ES-I3 (cell line): ENCODE measurements around the gene KCTD19.

Source experiments
- H3K36me3 ChIP-seq: 2 replicates; pipeline ENCODE4 v1.6.1; 2013; ENCODE audit warnings: mild to moderate bottlenecking, low read length, control low read depth, moderate library complexity; ENCODE audit not compliant: insufficient read depth
- H3K4me1 ChIP-seq: 2 replicates; pipeline ENCODE4 v1.6.1; 2013; ENCODE audit warnings: mild to moderate bottlenecking, control low read depth, low read length; ENCODE audit not compliant: insufficient read depth
- H3K9ac ChIP-seq: 2 replicates; pipeline ENCODE4 v1.6.1; 2013; ENCODE audit warnings: low read depth, mild to moderate bottlenecking, low read length, moderate library complexity
- H3K9me3 ChIP-seq: 2 replicates; pipeline ENCODE4 v1.6.1; 2013; ENCODE audit warnings: mild to moderate bottlenecking, low read length, moderate library complexity; ENCODE audit not compliant: control insufficient read depth, insufficient read depth

The KCTD19 gene

DNA sequence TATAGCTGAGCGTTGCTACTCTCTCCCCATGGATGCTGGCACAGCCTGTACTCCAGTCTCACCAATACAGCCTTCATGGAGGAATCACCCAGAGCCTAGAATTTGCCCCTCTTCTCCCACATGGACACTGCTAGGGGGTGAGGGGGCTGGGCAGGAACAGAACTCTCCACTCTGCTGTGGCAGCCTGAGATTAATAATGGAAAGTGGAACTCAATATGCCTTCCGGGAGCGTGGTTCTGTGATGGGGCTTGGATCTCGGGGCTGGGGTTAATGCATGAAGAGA is 76.6 kb downstream of the KCTD19 start:
- Histone ChIP-seq H3K9ac (no peak overlapping the region), H3K36me3 (no peaks in the 10 kb centered on the region), H3K4me1 (peaks cover 14% of the 10 kb centered on the region), H3K9me3 (no peaks in the 10 kb centered on the region)

- H3K4me1 ChIP-seq, result peaks cover 20% of the 10 kb centered on the region
- H3K36me3 ChIP-seq, result no peaks in the 10 kb centered on the region
- no peaks in the 10 kb centered on the region for H3K9me3 ChIP-seq
- peak overlapping the region; percentile 96 for H3K9ac ChIP-seq
Observed at GRCh38 chr16:67249178-67250044, 77.1 kb downstream of the KCTD19 start.

- Histone ChIP-seq H3K36me3 (no peaks in the 10 kb centered on the region), H3K4me1 (peaks cover 27% of the 10 kb centered on the region), H3K9ac (peak within 1 kb of the TSS; percentile 96), H3K9me3 (no peaks in the 10 kb centered on the region)
Observed at GRCh38 chr16:67248401-67249177, 78.0 kb downstream of the KCTD19 start, which contains the start of gene SLC9A5. Gene SLC9A5, plus strand, starts transcription at chr16:67248979. Its CDS starts 36 bp downstream, at chr16:67249015.

DNA sequence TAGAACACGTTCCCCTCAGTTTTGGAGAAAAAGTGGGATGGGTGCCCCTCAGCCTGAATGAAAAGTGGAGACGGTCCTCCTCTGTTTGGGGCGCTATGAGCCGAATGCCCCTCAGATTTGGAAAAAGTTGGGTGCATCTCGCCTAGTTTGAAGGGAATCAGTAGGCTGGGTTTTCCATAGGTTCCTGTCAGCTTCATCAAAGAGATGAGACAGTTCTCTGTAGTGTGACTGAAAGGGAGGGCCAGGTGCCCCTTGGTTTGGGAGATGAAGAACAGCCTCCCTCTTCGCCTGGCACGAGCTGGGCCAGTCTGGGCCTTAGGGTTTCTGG is 78.5 kb downstream of the KCTD19 start:
- H3K4me1 ChIP-seq, result peaks cover 29% of the 10 kb centered on the region
- H3K9ac ChIP-seq, result peak overlapping the region; percentile 96; the same call in 1 of the 2 replicates
- no peaks in the 10 kb centered on the region for H3K36me3 ChIP-seq
- H3K9me3 ChIP-seq, result no peaks in the 10 kb centered on the region

DNA sequence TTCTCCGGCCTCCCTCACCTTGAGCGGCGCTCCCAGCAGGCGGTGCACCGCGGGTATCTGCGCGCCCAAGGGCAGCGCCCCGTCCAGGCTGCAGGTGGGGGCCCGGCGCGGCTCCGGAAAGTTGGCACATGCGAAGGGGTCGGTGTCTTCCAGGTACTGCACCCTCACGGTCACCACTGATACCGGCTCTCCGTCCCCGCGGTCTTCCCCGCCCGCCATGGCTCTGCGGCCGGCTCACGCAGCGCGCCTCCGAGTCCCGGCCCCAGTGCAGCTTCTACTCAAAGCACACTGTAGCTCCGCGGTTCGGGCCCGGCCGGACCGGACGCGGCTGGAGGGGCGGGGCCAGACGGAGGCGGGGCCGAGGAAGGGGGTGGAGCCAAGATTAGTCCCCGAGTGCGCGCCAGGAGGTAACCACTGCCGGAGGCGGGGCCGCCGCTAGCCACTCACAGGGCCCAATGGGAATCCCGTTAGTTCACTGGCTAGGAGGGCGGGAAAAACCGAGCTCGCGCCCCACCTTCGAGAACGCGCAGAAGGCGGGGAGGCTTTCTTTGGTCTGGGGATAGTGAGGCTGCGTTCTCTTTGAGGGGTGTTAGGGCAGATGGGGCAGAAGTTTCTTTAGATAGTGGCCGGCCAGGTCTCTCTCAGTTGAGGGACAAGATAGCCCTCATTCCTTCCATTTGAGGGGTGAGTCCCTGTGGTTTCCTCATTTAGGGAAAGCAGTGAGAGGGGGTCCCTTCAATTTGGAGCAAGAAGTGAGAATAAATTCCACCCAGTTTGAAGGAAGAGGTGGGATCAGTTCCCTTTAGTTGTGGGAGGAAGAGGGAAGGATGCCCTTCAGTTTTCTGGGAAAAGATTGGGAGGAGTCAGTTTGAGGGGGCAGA is 79.1 kb downstream of the KCTD19 start, which contains the start of gene FHOD1:
Gene FHOD1 (minus strand): TSS at position 290 of the 881 bp plus-strand sequence. CDS start 71 bp downstream, at position 219.
- Histone ChIP-seq H3K9me3 (no peaks in the 10 kb centered on the region), H3K9ac (peak within 1 kb of the TSS; percentile 96), H3K4me1 (peaks cover 29% of the 10 kb centered on the region), H3K36me3 (no peaks in the 10 kb centered on the region)

GRCh38 chr16:67246756-67247191 is 79.8 kb downstream of the KCTD19 start:
- peaks cover 30% of the 10 kb centered on the region for H3K4me1 ChIP-seq
- H3K9ac ChIP-seq, result peak overlapping the region; percentile 96
- H3K36me3 ChIP-seq, result no peaks in the 10 kb centered on the region
- H3K9me3 ChIP-seq, result no peaks in the 10 kb centered on the region

GRCh38 chr16:67246081-67246755 is 80.3 kb downstream of the KCTD19 start:
- H3K9ac ChIP-seq, result peak overlapping the region; percentile 96
- H3K9me3 ChIP-seq, result no peaks in the 10 kb centered on the region
- no peaks in the 10 kb centered on the region for H3K36me3 ChIP-seq
- peaks cover 36% of the 10 kb centered on the region for H3K4me1 ChIP-seq

- H3K9me3 ChIP-seq, result no peaks in the 10 kb centered on the region
- H3K36me3 ChIP-seq, result no peaks in the 10 kb centered on the region
- H3K4me1 ChIP-seq, result peaks cover 37% of the 10 kb centered on the region
- H3K9ac ChIP-seq, result peak overlapping the region; percentile 96
Observed at GRCh38 chr16:67245674-67246080, 80.9 kb downstream of the KCTD19 start.

- Histone ChIP-seq H3K9me3 (no peaks in the 10 kb centered on the region), H3K9ac (peak overlapping the region; percentile 96), H3K4me1 (peaks cover 37% of the 10 kb centered on the region), H3K36me3 (no peaks in the 10 kb centered on the region)
Observed at GRCh38 chr16:67245186-67245585, 81.4 kb downstream of the KCTD19 start.

GRCh38 chr16:67244387-67245185 is 82.0 kb downstream of the KCTD19 start:
- H3K36me3 ChIP-seq, result 0 out of 2 replicates have a peak, but pooled peaks cover under 1% of the 10 kb centered on the region
- peak overlapping the region; percentile 96; the same call in 1 of the 2 replicates for H3K9ac ChIP-seq
- peaks cover 37% of the 10 kb centered on the region for H3K4me1 ChIP-seq
- H3K9me3 ChIP-seq, result no peaks in the 10 kb centered on the region

GRCh38 chr16:67243481-67243880 is 83.1 kb downstream of the KCTD19 start:
- Histone ChIP-seq H3K9me3 (no peaks in the 10 kb centered on the region), H3K4me1 (peaks cover 33% of the 10 kb centered on the region), H3K9ac (no peak overlapping the region), H3K36me3 (peaks cover 3% of the 10 kb centered on the region; the same call in 1 of the 2 replicates)

GRCh38 chr16:67242138-67242730 is 84.3 kb downstream of the KCTD19 start:
- Histone ChIP-seq H3K4me1 (peaks cover 29% of the 10 kb centered on the region), H3K9ac (no peak overlapping the region), H3K9me3 (no peaks in the 10 kb centered on the region), H3K36me3 (peaks cover 3% of the 10 kb centered on the region; the same call in 1 of the 2 replicates)
